A172 (cell line): ENCODE data around the gene ACOT7. TPM values are rescaled to one million over a fixed set of nuclear protein-coding genes. Genes with fewer than 3 reads are reported as not detected.

Source experiments
- DNase-seq: peaks from one replicate; pipeline ENCODE4 v3.0.0-alpha.2; 2015; ENCODE audit warnings: low spot score
- total RNA-seq: library from RNA; depleted of rRNA; stranded (reverse); fragments of >200 nt; shearing (Covaris generic); gene quantifications from 2 replicates; pipeline ENCODE4 v1.2.3, GENCODE V29; 2014

ACOT7 gene
- total RNA-seq, 1 experiment from 2014 or later, result 44.2 TPM

DNA sequence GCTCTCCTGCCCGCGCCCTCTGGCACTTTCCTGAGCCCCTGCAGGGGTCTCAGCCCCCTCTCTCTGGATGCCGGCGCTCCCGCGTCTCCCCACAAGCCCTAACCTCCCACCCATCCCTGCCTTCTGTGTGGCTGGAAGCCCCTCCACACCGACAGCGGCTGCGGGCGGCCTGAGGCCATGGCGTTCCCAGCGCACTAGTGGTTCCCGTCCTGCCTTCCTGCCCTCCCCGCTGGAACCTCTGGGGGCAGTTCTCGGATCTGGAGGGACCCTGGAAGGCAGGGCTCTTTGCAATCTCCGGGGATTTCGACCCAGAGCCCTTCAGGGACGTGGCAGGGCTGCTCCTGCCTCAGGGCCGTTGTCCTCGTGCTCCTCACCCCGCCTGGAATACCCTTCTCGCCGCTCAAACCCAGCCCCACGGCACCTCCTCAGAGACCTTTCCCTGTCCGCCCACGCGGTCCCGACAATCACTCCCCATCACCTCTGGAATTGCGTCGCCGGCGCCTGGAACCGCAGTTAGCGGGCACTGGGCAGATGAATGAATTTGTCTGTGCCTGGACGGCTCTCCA lies 30.5 kb upstream of the ACOT7 start:
- DNase-seq, result no peak

DNA sequence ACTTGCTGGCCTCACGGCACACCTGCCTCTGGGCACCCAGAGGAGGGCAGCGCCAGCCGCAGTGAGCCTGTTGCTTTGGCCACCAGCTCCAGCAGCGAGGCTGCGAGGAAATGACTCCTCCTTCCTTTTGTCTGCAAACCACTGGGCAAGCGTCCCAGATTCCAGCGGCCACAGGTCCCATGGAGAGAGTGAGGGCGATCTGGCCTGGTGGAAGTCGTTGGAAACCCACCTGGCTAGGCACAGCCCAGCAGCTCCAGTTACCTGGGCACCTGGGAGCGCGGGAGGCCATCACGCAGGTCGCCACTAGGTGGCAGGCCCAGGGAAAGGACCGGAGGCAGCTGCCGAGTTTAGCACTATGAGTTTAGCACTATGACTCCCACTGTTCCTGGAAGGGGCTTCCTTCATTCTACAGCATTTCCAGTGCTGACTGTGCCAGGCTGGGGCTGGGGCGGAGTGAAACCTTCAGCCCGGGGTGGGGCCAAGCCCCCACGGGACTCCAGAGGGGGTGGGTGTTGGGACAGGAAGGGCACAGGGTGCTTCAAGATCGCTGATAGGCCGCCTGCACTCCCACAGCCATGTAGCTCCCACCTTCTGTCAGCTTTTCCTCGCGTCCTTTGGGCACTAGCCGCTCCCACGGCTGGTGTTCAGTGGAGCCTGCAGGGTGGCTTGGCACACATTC lies 29.9 kb upstream of the ACOT7 start:
- peak; percentile 70 for DNase-seq

DNA sequence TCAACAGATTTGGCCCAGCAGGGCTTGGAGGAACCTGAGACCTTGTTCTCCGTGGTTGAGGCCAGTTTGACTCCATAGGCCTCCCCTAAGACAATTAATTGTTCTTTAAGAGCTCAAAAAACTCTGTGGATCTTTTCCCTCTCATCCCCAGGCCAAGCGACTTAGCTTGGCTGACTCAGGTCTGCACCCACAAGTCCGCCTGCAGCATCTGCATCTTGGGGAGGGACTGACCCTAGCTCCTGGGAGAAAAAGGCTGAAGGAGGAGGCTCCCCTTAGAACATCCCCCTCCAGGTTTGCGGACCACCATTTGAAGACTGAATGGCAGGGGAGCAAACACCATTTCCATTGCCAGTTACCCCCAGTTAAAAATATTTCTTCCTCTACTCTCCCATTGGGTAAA lies 27.7 kb upstream of the ACOT7 start:
- DNase-seq, result no peak

DNA sequence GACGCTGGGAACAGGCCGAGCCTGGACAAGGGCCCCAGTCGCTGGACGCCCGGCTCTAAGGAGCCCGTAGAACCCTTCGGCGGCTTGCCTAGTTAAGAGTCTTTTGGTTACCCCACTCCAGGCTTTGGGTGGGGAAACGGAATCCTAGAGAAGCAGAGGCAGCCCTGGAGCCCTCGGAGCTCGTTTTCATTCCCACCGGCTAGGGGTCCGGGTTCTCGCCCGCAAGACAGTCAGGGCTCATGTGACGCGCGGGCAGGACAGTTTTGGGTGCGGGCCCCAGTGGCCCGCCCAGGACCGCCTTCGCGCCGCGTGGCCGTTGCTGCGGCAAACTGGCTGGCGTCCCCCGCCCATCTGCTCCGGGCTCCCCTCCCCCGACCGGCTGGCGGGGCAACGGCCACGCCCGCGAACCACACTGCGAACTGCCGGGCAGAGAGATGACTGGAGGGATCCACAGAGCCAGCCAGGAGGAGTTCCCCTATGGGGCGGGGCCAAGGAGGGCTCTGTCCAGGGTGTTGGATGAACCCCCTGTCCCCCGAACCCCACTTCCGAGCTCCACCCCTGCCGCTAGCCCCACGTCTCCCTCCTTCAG lies 27.0 kb upstream of the ACOT7 start:
- DNase-seq, result no peak

DNA sequence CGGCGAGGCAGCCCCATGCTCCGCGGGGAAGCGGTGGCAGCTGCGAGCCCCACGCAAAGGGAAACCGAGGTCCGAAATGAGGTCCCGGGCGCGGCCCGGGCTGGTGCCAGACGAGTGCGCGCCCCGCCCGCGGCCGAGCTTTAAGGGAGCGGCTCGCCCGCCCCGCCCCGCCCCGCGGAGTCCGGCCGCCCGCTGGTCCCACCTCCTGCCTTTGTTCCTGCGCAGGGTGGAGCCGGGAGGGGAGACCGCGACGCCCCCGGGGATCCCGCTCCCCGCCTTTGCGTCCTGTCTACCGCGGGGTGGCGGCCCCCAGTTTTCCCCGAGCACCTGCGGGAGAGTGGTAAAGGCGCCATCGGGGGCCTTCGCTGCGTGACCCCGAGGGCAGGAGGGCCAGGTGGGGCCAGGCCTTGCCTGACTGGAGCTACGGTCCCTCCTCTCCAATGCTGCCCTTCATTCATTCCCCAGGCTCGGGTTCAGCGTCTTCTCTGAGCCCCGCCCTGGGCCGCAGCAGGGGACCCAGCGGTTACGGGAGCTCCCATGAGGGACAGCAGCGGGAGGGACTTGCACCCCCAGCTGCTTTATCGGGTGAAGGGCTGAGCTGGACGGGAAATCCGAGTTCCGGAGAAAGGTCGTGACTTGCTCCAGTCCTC lies 26.4 kb upstream of the ACOT7 start, which contains the start of gene HES2:
Gene HES2, minus strand, starts transcription at position 116 of the 650 bp plus-strand sequence. Its CDS starts 99 bp downstream, at position 17.
- no peak for DNase-seq

DNA sequence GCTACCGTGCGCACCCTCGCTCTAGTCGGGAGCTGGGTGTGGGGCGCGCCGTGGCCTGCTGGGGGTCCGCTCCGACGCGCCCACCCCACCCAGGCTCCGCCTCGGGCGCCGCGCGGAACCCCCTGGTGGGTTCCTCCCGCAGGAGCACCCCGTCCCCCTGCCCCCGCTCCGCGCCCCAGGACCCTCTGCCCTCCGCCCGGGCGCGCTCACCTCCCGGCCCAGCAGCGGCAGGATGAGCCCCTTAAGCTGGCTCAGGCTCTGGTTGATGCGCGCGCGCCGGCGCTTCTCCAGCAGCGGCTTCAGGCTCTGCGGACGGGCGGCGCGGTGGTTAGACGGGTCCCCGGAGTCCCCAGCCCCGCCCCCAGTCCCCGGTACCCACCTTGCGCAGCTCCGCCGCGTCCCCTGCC lies 25.8 kb upstream of the ACOT7 start:
- no peak for DNase-seq

DNA sequence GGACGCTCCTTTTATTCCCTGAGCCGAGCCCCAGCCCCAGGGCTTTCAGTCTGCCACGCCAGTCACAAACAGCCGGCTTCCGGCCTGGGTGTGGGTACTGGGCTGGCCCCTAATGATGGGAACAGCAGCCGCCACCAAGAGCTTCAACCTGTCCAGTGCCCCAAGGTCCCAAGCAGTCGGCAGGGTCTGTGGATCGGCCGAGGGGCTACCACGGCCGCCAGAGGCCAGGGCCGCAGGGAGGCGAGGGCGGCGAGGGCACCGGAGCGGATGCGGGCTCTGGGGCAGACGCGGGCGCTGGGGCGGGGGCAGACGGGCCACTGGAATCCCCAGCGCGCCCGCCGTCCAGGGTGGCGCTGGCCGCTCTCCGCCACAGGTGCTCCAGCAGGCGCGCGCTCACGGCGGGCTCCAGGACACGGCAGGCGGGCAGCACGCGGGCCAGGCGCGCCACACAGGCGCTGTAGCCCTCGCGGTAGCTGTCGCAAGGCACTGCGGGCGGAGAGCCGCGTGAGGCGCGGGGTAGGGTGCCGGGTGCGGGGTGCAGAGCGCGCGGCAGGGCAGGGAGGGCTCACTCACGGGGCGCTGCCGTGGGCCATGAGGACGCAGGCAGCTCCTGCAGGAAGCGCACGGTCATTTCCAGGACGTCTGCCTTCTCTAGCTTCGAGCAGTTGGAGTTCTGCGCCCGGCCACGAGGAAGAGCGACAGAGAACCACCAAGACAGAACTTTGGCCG lies 25.3 kb upstream of the ACOT7 start:
- DNase-seq, result no peak

DNA sequence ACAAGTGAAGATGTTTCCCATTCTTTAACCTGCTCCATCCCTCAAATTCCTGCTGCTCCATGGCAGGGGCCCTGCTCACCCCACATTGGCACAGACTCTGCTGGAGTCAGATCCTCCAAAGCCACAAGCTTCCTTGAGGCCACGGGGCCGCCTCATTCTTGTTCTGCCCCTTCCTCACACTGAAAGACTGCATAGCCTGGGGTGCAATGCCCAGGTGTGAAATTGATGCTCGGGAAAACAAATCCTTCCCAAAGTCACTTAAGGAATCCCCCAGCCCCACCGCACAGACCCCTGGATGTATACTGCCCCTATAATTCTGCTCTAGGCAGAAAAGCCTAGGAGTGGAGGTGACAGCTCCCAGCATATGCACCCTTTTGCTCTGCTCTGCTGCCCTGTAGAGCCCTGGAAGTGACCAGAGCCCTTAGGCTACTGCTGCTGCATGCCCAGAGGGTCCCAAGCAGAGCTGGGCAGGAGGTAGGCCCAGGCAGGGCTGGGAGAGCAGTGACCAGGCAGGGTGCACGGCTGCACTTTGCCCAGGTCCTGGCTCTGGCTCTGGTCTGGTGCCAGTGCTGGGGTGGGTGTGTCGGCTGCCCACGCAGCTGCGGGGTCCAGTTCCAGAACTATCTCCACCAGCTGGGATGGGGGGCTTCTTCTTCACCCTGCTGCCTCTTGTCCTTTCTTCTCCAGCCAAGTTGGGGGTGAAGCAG lies 24.5 kb upstream of the ACOT7 start:
- DNase-seq, result no peak

DNA sequence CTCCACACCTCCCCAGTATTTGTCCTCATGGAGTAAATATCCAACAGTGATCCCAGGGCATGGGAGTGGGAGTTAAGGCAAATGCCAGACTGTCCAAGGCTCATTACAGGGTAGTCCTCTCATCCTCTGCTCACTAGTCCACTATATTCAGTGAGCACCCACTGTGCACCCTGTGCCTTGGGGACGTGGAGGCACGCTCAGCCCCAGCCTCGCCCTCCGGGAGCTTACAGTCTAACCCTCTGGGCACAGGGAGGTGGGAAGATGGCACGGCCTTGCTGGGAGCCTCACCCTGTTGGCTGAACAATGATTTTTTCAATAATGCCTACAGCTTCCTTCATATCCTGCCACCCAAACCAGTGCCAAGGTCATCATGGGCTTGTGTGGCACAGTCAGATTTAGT lies 23.3 kb upstream of the ACOT7 start:
- DNase-seq, result no peak

DNA sequence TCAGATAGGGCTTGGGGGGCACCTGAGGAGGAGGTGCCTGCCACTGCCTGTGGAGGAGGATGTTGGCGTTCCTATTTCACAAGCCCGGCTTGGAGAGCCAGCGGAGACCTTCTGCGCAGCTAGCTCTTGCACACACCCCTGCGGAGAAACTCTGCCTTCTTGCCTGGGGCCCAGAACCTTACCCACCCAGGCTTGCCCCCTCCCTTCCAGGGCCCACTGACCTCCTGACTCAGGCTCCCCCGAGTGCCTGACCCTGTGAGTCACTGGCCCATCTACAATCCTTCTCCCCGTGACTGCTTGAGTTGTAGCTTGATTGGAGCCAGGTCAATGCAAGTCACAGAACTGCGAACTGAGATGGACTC lies 22.7 kb upstream of the ACOT7 start:
- no peak for DNase-seq

DNA sequence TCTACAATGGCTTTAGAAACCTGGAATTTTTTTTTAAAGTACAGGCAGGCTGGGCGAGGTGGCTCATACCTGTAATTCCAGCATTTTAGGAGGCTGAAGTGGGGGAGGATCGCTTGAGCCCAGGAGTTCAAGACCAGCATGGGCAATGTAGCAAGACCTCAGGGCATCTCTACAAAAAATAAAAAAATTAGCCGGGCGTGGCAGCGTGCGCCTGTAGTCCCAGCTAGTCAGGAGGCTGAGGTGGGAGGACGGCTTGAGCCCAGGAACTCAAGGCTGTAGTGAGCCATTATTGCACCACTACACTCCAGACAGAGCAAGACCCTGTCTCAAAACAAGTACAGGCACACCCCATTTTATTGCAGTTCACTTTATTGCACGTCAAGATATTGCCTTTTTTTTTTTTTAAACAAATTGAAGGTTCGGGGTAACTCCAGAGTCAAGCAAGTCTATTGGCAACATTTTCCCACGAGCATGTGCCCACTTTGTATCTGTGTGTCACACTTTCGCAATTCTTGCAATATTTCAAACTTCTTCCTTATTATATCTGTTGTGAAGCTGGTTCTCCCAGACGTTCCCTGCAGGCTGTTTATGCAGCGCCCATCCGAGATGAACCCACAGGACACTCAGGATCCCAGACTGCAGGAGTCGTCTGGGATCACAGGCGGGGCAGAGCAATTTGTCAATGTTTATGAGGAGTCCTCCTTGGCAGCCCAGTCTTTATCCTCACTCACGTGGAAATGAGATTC lies 21.5 kb upstream of the ACOT7 start:
- no peak for DNase-seq

DNA sequence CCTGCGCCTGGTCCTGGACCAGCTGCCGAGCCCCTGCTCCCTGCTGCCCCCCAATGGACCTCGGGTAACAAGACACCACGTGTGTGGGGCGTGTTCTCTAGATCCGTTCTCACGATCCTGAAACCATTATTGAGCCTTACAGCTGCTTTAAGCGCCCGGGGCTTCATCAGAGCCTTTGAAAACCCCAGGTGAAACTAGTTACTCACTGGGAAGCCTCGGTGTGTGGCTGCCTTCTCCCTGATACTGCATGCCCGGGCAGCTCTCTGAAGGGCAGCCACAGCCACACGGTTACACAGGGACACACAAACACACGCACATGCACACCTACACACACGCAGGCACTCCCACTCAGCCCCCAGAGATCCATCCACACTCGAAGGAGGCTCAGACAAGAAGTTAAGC lies 20.9 kb upstream of the ACOT7 start:
- DNase-seq, result no peak

DNA sequence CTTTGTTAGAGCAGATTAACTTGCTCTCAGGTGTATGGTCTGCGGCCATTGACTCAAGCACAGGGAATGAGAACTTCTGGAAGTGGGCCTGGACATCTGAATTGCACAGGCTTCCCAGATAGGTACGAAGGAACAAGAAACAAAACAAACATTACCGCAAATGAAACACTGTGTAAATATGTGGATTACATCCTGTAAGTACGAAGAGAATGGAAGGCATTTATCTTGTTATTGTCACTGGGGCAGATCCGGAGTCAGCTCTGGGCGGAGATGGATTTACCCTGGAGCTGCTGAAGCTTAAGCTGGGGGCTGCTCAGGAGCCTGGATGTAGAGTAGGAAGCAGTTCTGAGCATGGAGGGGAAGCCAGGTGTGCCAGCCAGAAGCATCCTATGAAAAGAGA lies 19.3 kb upstream of the ACOT7 start:
- peak; percentile 75 for DNase-seq

DNA sequence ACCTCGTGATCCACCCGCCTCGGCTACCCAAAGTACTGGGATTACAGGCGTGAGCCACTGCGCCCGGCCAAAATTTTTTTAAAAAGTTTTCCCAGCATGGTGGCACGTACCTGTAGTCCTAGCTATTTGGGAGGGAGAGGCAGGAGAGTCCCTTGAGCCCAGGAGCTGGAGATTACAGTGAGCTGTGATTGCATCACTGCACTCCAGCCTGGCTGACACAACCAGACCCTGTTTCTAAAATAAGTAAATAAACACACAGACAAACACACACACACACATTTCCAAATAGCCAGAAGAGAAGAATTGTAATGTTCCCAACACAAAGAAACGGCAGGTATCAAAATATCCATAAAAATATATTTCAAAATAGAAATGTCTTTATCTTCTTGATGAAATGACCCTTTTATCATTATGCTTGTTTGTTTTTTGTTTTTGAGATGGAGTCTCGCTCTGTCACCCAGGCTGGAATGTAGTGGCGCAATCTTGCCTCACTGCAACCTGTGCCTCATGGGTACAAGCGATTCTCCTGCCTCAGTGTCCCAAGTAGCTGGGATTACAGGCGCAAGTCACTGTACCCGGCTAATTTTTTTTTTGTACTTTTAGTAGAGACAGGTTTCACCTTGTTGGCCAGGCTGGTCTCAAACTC lies 16.8 kb upstream of the ACOT7 start:
- no peak for DNase-seq

DNA sequence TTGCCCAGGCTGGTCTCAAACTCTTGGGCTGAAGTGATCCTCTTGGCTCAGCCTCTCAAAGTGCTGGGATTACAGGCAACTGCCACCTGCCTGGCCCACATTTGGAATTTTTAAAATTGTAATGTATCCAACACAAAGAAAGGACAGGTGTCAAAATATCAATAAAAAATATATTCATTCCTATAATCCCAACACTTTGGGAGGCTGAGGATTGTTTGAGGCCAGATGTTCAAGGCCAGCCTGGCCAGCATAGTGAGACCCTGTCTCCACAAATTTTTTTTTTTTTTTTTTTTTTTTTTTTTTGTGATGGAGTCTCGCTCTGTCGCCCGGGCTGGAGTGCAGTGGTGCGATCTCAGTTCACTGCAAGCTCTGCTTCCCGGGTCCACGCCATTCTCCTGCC lies 16.2 kb upstream of the ACOT7 start:
- no peak for DNase-seq

DNA sequence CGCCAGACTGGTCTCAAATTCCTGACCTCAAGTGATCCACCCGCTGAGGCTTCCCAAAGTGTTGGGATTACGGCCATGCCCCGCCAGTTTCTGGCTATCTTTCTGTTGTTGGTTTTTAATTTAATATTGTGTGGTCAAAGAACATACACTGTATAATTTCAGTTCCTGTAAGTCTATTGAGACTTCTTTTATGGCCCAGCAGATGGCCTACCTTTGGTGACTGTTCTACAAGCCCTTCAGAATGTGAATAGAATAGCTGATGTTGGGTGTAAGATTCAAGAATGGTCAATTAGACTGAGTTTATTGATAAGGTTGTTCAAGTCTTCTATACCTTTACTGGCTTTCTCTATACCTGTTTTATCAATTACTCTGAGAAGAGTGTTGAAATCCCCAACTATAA lies 15.5 kb upstream of the ACOT7 start:
- DNase-seq, result no peak

DNA sequence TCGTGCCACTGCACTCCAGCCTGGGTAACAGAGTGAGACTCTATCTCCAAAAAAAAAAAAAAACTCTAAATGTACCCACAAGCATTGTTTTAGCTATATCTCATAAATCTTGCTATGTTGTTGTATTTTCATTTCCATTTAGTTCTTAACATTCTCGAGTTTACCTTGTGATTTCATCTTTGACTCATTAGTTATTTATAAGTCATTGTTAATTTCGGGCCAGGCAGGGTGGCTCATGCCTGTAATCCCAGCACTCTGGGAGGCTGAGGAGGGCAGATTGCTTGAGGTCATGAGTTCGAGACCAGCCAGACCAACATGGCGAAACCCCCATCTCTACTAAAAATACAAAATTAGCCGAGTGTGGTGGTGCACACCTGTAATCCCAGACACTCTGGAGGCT lies 14.5 kb upstream of the ACOT7 start:
- DNase-seq, result no peak

DNA sequence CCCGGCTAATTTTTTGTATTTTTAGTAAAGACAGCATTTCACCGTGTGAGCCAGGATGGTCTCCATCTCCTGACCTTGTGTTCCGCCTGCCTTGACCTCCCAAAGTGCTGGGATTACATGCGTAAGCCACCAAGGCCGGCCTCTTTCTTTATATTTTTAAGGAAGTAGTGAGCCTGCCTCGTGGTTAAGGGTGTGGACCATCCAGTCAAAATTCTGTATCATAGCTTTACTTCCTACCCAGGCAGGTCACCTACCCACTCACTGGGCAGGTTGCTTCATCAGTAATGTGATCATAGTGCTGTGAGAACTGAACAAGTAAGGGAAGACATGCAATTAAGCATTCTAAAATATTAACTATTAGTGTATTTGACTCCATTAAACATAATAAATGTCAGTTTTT lies 8.1 kb upstream of the ACOT7 start:
- no peak for DNase-seq

DNA sequence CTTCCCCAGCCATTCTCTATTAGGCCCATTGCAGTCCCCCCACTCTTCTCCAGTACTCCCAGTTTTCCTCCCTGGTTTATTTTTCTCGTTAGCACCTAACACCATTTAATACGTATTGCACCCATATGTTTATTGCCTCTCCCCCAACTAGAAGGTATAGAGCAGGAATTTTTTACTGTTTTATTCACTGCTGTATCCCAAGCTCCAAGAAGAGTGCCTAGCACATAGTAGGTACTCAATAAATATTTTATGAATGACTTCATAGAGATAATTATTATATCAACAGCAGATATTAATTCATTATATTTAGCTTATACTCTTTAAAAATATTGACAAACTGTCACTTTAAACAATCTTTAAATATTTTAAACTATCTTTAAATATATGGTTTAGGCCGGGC lies 5.7 kb upstream of the ACOT7 start:
- DNase-seq, result no peak

DNA sequence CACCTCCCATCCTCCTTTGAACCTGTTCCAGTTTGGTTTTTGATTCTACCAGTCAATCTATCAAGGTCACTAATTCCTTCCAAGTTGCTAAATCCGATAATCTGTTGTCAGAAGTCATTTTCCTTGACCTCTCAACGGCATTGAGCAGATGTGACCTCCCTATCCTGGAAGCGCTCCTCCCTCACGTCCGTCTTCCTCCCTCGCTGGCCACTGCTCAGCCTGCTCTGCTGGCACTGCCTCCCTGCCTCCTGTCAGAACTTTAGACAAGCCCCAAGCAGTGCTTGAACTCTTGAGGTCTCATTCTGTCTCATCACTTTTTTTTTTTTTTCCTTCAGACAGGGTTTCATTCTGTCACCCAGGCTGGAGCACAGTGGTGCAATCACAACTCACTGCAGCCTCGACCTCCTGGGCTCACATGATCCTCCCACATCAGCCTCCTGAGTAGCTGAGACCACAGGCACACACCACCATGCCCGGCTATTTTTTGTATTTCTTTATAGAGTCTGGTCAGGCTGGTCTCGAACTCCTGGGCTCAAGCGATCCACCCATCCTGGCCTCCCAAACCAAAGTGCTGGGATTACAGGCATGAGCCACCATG lies 4.4 kb upstream of the ACOT7 start:
- no peak for DNase-seq
